ENCODE results near the gene ASB16.

ASB16 gene

DNA sequence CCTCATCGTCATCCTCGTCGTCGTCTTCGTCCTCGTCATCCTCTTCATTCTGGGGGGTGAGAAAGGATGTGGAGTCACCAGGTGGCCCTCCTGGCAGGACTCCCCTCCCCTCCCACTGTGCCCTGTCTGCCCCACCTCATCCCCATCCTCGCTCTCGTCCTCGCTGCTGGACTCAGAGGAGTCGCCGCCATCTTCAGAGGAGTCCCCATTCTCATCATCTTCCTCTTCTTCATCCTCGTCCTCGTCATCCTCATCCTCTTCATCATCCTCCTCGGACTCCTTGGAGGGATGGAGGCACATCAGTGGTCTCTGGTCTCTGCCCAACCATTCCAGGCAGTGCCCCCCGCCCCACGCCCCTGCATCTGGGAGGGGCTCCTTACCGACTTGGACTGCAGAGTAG, 36.8 kb downstream of the ASB16 start:
- no peak for DNase-seq (ENCODE audit: low spot score)
- Histone ChIP-seq H3K27ac (no peak overlapping the region), H3K4me3 (no peak overlapping the region)
- TF ChIP-seq, protein P1, sequence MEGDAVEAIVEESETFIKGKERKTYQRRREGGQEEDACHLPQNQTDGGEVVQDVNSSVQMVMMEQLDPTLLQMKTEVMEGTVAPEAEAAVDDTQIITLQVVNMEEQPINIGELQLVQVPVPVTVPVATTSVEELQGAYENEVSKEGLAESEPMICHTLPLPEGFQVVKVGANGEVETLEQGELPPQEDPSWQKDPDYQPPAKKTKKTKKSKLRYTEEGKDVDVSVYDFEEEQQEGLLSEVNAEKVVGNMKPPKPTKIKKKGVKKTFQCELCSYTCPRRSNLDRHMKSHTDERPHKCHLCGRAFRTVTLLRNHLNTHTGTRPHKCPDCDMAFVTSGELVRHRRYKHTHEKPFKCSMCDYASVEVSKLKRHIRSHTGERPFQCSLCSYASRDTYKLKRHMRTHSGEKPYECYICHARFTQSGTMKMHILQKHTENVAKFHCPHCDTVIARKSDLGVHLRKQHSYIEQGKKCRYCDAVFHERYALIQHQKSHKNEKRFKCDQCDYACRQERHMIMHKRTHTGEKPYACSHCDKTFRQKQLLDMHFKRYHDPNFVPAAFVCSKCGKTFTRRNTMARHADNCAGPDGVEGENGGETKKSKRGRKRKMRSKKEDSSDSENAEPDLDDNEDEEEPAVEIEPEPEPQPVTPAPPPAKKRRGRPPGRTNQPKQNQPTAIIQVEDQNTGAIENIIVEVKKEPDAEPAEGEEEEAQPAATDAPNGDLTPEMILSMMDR (IDR thresholded peaks at IDR 0.05), result no peak

DNA sequence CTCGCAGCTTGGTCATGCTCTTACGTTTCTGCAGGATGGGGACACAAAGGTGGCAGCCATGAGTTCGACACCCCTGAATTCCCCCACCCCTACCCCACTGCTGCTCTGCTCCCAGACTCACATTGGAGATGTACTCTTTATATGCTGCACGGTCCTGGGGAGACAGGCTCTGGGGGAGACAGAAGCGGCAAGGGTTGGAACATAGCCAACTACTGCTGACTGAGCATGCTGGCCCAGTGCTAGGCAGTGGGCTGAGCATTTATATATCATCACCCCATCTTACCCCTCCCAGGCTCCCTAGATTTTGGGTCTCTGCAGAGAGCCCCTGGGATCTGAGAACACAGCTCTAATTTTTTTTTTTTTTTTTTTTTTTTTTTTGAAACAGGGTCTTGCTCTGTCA, 37.2 kb downstream of the ASB16 start:
- DNase-seq (ENCODE audit: low spot score), result no peak

DNA sequence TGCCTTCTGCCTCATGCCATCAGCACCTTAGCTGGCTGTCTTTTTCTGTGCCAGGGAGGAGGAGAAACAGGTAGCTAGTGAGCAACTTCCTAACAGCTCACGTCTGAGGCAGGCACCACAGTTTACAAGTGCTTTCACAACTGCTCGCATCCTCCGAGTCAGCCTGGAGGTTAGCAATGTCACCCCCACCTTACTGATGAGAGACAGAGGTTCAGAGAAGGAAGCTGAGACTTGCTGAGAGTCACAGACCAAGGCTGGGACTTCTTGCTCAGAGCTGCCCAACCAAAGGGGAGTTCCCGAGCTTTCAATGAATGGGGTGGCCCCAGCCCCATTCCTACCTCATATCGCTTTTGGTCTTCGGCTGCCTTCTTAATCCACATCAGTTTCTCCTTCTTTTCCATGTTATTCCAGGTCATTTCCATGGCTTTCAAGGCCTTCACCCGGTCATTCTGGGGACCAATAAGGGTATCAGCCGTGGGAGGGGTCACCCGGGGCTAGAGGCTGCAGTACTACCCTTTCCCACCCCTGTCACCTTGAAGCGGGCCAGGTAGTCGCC, 39.4 kb downstream of the ASB16 start:
- no peak for DNase-seq (ENCODE audit: low spot score)
- H3K4me3 ChIP-seq, result no peak overlapping the region
- H3K27ac ChIP-seq, result peak overlapping the region in 1 of 2 donors; percentile 58
- TF ChIP-seq, protein P1 (IDR thresholded peaks at IDR 0.05), result no peak

More for the DNA sequence above, 37.2 kb downstream of the ASB16 start:
- Histone ChIP-seq H3K27ac (no peak overlapping the region), H3K4me3 (no peak overlapping the region)
- TF ChIP-seq, protein P1 (IDR thresholded peaks at IDR 0.05), result no peak

DNA sequence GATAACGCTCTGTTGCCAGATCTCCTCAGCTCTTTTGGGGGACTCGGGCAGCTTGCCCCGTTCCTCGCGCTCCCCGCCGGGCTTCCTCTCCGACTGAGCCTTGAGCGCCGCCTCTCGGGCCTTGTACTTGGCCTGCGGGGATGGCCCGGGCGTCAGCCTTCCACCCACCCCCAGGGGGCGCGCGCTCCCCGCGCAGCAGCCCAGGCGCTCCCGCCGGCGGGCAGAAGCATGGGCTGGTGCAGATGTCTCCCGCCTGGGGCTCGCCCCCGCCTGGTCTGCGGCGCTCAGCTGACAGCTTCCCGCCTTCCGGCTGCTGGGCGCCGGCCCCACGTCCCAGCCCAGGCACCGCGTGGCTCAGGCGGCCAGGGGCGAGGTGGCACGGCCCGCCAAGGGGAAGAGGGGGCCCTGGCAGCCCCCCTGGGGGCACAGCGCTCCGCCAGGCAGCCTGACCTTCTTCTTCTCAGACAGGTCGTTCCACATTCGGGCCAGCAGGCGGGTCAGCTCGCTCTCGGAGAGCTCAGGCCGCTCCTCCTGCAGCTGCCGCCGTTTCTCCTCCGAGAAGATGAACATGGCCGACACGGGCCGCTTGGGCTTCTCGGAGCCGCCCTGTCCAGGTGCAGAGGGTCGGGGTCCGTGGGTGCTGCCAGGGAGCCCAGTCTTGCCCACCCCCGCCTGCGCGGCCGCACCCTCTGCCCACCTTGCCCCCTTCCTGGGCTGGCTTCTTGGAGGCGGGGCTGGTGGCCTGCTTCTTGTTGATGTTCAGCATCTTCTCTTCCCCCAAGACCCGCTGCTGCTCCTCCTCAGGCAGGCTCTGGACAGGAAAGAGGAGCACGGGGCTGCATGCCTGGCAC, 40.1 kb downstream of the ASB16 start:
- Histone ChIP-seq H3K27ac (peak overlapping the region in 1 of 2 donors; percentile 58), H3K4me3 (peak overlapping the region; percentile 46)
- DNase-seq (ENCODE audit: low spot score), result peak; percentile 89
- TF ChIP-seq, protein P1 (IDR thresholded peaks at IDR 0.05), result peak; percentile 98

DNA sequence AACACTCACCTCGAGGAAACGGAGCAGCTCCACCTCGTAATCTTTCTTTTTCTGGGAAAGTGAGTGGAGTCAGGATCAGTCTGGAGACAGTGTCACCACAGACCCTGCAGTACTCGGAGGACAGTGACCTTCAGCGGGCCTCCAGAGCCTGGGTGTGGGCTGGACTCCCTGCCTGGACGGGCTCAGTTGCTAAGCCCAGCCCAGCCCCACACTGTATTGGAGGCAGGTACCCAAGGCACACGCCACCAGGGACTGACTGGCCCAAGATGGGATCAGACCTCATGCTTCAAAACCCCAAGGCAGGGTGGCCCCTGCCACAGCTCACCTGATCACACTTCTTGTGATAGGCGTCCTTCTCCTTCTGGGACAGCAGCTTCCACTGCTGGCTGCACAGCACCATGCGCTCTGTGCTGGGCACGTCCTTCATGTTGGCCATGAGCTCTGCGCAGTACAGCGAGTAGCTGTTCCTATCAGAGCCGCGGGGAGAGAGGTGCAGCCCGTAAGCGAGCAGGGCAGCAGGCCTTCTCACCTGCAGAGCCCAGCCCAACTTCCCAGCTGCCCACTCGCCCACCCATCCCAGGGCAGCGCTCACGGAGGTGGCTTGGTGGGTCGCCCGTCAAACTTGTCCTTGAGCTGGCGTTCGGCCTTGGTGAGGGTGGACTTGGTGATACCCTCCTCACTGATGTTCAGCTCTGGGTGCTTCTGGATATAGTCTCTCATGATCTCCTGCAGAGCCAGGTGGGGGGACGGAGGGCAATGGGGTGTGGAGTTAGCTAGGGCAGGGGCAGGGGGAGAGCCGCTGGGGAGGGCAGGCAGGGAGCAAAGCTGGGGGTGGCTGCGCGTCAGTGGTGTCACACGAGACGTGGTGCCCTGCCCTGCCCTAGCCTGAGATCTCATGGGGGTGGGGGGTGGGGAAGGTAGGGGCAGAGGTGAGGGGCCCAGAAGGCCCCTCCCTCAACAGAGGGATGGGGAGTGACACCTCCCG, 41.1 kb downstream of the ASB16 start:
- Histone ChIP-seq H3K27ac (no peak overlapping the region), H3K4me3 (no peak overlapping the region)
- TF ChIP-seq, protein P1 (IDR thresholded peaks at IDR 0.05), result no peak
- no peak for DNase-seq (ENCODE audit: low spot score)

DNA sequence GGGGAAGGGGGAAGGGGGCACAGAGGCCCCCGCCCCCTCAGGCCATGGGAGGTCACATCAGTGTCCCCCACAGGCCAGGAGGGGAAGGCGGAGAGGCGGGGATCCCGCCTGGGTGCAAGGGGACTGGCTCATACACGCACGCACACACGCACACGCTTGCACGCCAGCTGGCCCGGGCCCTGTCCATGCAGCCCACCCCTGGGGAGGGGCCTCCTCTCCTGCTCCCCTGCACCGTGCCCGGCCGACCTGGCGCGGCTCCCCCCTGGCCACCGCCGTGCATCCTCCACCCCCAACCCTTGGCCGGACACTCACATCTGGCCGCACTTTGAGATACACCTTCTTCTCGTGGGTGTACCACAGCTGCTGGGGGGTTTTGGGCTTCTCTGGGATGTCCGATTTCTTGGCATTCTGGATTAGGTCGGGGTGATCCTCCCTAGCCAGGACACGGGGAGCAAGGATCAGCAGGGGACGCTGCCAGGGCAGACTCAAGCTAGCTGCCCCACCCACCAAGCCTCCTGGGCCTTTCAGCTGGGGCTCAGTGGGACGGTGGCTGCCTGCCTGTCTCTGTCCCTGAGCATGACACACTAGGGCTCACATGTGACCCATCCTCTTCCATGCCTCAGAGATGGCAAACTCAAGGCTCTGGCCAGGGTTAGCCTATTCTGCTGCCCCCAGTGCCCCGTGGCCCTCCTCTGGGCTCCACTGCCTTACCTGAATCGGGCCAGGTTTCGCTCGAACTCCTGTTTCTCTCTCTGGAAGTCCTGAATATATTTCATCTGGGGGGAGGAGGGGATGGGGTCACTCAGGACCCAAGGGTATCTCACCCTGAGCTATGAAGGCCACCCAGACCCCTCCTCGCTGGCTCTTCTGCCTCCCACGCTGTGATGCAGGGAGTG, 42.3 kb downstream of the ASB16 start:
- DNase-seq (ENCODE audit: low spot score), result no peak
- Histone ChIP-seq H3K27ac (no peak overlapping the region), H3K4me3 (no peak overlapping the region)
- TF ChIP-seq, protein P1 (IDR thresholded peaks at IDR 0.05), result no peak

All from coronary artery (tissue), 2 donors.